Keratinocyte (primary cell): ENCODE results near the gene CBLN3. TPM values are rescaled to one million over a fixed set of nuclear protein-coding genes. Genes with fewer than 3 reads are reported as not detected.

Experiments
- DNase-seq: peaks from one replicate; pipeline ENCODE4 v3.0.0-alpha.2; 2011; ENCODE audit warnings: low read depth, missing footprints, low spot score
- FAIRE-seq: peaks from 2 replicates; lab custom pipeline; 2011; peaks lifted over from hg19 to GRCh38; lab: Jason Lieb, UNC
- H2AFZ ChIP-seq: 2 replicates; pipeline ENCODE4 v1.6.0; 2012; ENCODE audit warnings: low read length, control low read depth, inconsistent platforms; ENCODE audit not compliant: control insufficient read depth
- H3K27ac ChIP-seq: 2 replicates; pipeline ENCODE4 v1.5.1; 2011; ENCODE audit warnings: low read length; ENCODE audit not compliant: control insufficient read depth, insufficient read depth
- H3K27me3 ChIP-seq: 3 replicates; pipeline ENCODE4 v1.6.0; 2011; ENCODE audit warnings: low read length; ENCODE audit not compliant: control insufficient read depth, insufficient read depth; ENCODE audit errors: extremely low read depth
- H3K36me3 ChIP-seq, 2 experiments: 2 replicates in 1 of 2; 3 replicates in 1 of 2; pipeline ENCODE4 v1.5.1; 2011; ENCODE audit warnings: low read length in 2 of 2, mild to moderate bottlenecking in 1 of 2; ENCODE audit not compliant: control insufficient read depth in 2 of 2, insufficient read depth in 2 of 2; ENCODE audit errors: extremely low read depth in 1 of 2
- H3K4me1 ChIP-seq: 3 replicates; pipeline ENCODE4 v1.5.1; 2011; ENCODE audit warnings: low read length; ENCODE audit not compliant: control insufficient read depth, insufficient read depth; ENCODE audit errors: extremely low read depth
- H3K4me2 ChIP-seq: 3 replicates; pipeline ENCODE4 v1.6.0; 2011; ENCODE audit warnings: low read depth, low read length; ENCODE audit not compliant: control insufficient read depth, insufficient read depth; ENCODE audit errors: extremely low read depth
- H3K4me3 ChIP-seq, 3 experiments: fragments of 200-600 bp in 1 of 3; sonication (generic) in 1 of 3; 2 replicates in 2 of 3; 3 replicates in 1 of 3; pipeline ENCODE4 v1.5.1; 2011 to 2016; ENCODE audit warnings: low read length in 3 of 3, mild to moderate bottlenecking in 3 of 3, control low read depth in 2 of 3, inconsistent platforms in 1 of 3, low read depth in 1 of 3, mixed read lengths in 1 of 3, mixed run types in 1 of 3, moderate library complexity in 1 of 3; ENCODE audit not compliant: control insufficient read depth in 2 of 3, insufficient read depth in 2 of 3; ENCODE audit errors: extremely low read depth in 1 of 3
- H3K79me2 ChIP-seq: 2 replicates; pipeline ENCODE4 v1.6.0; 2012; ENCODE audit warnings: low read length; ENCODE audit not compliant: control insufficient read depth, insufficient read depth
- H3K9ac ChIP-seq: 3 replicates; pipeline ENCODE4 v1.6.0; 2011; ENCODE audit warnings: low read length; ENCODE audit not compliant: control insufficient read depth, insufficient read depth; ENCODE audit errors: extremely low read depth
- H3K9me1 ChIP-seq: 3 replicates; pipeline ENCODE4 v1.6.0; 2011; ENCODE audit warnings: low read length; ENCODE audit not compliant: control insufficient read depth, insufficient read depth; ENCODE audit errors: extremely low read depth
- H3K9me3 ChIP-seq: 2 replicates; pipeline ENCODE4 v1.5.1; 2012; ENCODE audit warnings: low read depth, low read length; ENCODE audit not compliant: control insufficient read depth
- H4K20me1 ChIP-seq: 3 replicates; pipeline ENCODE4 v1.6.0; 2011; ENCODE audit warnings: low read length; ENCODE audit not compliant: control insufficient read depth, insufficient read depth; ENCODE audit errors: extremely low read depth
- CTCF ChIP-seq, 3 experiments: IDR thresholded peaks in 1 of 3; conservative IDR thresholded peaks in 1 of 3; optimal IDR thresholded peaks in 1 of 3; 2 replicates in 2 of 3; 3 replicates in 1 of 3; pipeline versions ENCODE3 to v1.5.1; 2011; ENCODE audit warnings: low read length in 3 of 3, mild to moderate bottlenecking in 3 of 3, moderate library complexity in 2 of 3, control low read depth in 1 of 3, inconsistent platforms in 1 of 3; ENCODE audit not compliant: insufficient read depth in 2 of 3; ENCODE audit errors: extremely low read depth in 1 of 3
- EZH2 ChIP-seq: IDR thresholded peaks from one replicate; pipeline ENCODE4 v1.6.1; 2012; ENCODE audit warnings: inconsistent platforms, mild to moderate bottlenecking, low read length, moderate library complexity
- dilution Hi-C: fragments of 300-500 bp; cut with MboI; formaldehyde crosslinking; loops from one replicate; pipeline ENCODE4 v1.7.0; 2020; ENCODE audit warnings: low sequenced_read_pairs; ENCODE audit not compliant: extremely low pct_ligation_motif_present
- polyA plus RNA-seq, 5 experiments: library from polyadenylated mRNA; depleted of rRNA in 3 of 5; stranded (reverse) in 3 of 5; stranded (forward) in 1 of 5; unstranded in 1 of 5; fragments of >200 nt; gene quantifications; 1 replicate in 1 of 5; 2 replicates in 3 of 5; 3 replicates in 1 of 5; pipeline versions ENCODE4 v1.2.1 to v1.2.3, GENCODE V29; 2011 to 2012; ENCODE audit warnings: missing spikeins in 2 of 5, low read depth in 1 of 5, low replicate concordance in 1 of 5

The CBLN3 gene
- polyA plus RNA-seq, 1 donor (not counting 4 experiments of a cell fraction or from before 2014, with no cell fraction given) = 1.6 TPM

- H3K9me1 ChIP-seq = no peaks in the 10 kb centered on the region
- DNase-seq = no peak
- H2AFZ ChIP-seq = no peak overlapping the region
- no peak overlapping the region for H3K9ac ChIP-seq
- no peak overlapping the region for H3K4me3 ChIP-seq
- H3K4me2 ChIP-seq = no peak overlapping the region
- H4K20me1 ChIP-seq = no peaks in the 10 kb centered on the region
- H3K9me3 ChIP-seq = no peaks in the 10 kb centered on the region
- no peak for FAIRE-seq
- no peaks in the 10 kb centered on the region for H3K36me3 ChIP-seq
- no peaks in the 10 kb centered on the region for H3K79me2 ChIP-seq
- peaks cover 11% of the 10 kb centered on the region for H3K4me1 ChIP-seq
- no peak for TF ChIP-seq CTCF (optimal IDR thresholded peaks at IDR 0.05 in 1 of 3, IDR thresholded peaks at IDR 0.05 in 1 of 3, conservative IDR thresholded peaks at IDR 0.05 in 1 of 3; ENCODE audit: extremely low read depth in 1 of 3, insufficient read depth in 2 of 3, low read length in 3 of 3)
- TF ChIP-seq EZH2 = no peak
- dilution Hi-C loops = no loop called here
- H3K27ac ChIP-seq = no peak overlapping the region
- no peaks in the 10 kb centered on the region for H3K27me3 ChIP-seq
These were observed 45.3 kb downstream of the CBLN3 start for GRCh38 chr14:24384169-24384568.

GRCh38 chr14:24382064-24382371 is 47.5 kb downstream of the CBLN3 start:
- H3K9me1 ChIP-seq = no peaks in the 10 kb centered on the region
- dilution Hi-C loops = no loop called here
- H3K36me3 ChIP-seq = no peaks in the 10 kb centered on the region
- no peak overlapping the region for H3K9ac ChIP-seq
- DNase-seq (no peak), FAIRE-seq (no peak)
- no peak overlapping the region for H3K27ac ChIP-seq
- no peaks in the 10 kb centered on the region for H3K27me3 ChIP-seq
- H3K4me1 ChIP-seq = peaks cover 11% of the 10 kb centered on the region
- H3K79me2 ChIP-seq = no peaks in the 10 kb centered on the region
- H3K4me2 ChIP-seq = no peak overlapping the region
- no peak for TF ChIP-seq EZH2
- no peak for TF ChIP-seq CTCF (optimal IDR thresholded peaks at IDR 0.05 in 1 of 3, IDR thresholded peaks at IDR 0.05 in 1 of 3, conservative IDR thresholded peaks at IDR 0.05 in 1 of 3; ENCODE audit: extremely low read depth in 1 of 3, insufficient read depth in 2 of 3, low read length in 3 of 3)
- H3K4me3 ChIP-seq = no peak overlapping the region
- H2AFZ ChIP-seq = no peak overlapping the region
- H3K9me3 ChIP-seq = no peaks in the 10 kb centered on the region
- no peaks in the 10 kb centered on the region for H4K20me1 ChIP-seq
